ENCODE results near the gene TTPAL.

The TTPAL gene, protein sequence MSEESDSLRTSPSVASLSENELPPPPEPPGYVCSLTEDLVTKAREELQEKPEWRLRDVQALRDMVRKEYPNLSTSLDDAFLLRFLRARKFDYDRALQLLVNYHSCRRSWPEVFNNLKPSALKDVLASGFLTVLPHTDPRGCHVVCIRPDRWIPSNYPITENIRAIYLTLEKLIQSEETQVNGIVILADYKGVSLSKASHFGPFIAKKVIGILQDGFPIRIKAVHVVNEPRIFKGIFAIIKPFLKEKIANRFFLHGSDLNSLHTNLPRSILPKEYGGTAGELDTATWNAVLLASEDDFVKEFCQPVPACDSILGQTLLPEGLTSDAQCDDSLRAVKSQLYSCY

DNA sequence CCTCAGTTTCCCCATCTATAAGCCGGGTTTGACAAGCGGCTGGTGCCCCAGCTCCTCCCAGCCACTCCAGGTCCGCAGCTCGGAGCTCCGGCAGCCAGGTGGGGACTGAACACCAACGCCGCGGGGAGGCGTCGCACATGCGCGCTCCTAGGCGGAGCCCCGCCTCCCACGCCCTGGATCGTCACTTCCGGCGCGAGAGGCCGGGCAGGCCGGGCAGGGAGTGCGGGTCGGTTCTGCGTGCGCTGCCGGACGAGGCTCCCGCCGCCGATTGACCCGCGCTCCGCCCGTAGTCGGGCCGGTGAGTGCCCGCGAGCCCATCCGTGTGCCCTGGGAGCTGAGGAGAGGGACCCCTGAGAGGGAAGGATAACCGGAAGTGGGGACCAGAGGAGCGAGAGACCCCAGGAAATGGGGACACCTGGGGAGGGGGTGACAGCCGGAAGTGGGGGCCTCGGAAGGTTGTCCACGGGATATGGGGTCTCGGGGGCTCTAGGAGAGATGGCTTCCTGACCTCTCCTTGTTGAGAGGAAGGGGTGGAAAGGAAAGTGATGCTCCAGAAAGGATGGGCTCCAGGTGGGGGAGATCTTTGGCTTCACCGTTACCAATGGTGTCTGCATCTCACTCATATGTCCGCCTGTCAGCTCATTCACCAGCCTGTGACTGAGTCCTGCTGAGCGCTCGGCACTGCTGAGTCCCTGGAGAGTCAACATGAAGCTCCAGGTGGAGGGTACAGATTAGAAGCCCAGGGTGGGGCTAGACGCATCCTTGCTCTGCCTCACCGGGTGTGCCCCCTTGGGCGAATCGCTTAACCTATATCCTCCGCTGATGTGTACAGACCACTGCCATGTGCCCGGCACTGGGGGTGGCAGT is at the start of gene TTPAL:
Gene TTPAL (plus strand): TSS at position 181 of the 867 bp plus-strand sequence. CDS start 4,126 bp downstream, outside the sequence.
- DNase-seq, result peak; percentile 94

DNA sequence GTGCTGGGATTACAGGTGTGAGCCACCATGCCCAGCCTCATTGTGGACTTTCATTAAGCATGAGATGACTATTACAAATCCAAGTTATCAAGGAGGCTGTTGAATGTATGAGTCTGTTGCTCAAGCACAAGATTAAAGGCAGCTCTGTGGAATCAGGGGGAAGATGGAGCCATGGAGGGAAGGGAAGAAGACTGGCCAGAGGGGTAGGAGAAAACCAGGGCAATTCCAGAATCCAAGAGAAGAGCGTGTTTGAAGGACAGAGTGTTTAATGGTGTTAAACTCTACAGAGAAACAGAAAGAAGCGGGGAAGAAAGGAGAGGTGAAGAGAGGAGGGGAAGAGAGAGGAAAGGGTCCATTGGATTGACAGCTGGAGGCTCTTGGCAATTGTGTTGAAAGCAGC is 49.8 kb upstream of the TTPAL start:
- no peak for DNase-seq

DNA sequence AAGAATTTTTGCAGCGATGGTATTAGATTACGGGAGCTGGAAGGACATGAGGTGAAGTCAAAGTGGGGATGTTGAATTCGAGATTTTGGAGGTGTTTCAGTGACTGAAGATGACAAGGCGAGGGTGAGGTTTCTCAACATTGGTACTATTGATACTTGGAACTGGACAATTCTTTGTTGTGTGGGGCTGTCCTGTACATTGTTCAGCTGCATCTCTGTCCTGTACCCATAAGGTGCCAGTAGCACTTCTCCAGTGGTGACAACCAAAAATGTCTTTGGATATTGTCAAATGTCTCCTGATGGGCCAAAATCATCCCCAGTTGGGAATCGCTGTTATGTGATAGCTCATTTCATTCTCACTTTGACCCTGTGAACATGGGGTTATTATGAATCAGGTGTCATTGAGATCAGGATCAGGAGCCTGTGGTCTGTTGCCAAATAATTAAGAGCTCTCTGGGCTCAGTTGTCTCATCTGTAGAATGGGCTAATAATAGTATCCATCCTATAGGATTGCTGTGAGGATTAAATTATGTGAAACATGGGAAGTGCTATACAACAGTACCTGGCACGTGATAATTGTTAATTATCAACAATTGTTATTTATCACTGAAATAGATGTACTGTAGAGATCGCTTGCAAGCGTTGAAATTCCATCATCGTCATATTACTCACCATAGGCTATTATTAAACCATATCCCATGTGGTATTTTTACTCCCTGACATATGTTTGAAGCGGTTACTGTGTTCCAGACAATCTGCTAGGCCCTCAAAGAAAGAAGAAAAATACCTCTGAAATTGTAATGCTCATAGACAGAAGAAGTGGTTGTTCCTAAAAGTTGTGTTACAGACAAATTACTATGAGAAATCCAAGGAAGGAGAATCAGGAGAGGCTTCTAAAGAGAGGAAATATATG is 48.5 kb upstream of the TTPAL start:
- DNase-seq, result no peak

DNA sequence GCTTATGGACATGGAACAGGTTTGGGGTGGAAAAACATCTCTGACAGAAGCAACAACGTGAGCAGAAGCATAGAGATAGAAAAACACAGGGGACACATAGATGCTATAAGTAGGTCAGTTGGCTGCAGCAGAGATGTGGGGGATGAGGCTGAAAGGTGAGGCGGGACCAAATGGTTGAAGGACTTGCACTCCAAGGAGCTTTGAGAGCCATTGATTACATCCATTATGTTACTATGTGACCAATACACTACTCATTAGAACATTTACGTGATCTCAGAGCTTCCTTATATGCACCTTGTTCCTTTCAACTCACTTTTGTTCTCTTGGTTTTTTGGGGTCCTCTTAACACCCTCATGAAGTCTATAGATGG is 47.9 kb upstream of the TTPAL start:
- DNase-seq, result no peak

DNA sequence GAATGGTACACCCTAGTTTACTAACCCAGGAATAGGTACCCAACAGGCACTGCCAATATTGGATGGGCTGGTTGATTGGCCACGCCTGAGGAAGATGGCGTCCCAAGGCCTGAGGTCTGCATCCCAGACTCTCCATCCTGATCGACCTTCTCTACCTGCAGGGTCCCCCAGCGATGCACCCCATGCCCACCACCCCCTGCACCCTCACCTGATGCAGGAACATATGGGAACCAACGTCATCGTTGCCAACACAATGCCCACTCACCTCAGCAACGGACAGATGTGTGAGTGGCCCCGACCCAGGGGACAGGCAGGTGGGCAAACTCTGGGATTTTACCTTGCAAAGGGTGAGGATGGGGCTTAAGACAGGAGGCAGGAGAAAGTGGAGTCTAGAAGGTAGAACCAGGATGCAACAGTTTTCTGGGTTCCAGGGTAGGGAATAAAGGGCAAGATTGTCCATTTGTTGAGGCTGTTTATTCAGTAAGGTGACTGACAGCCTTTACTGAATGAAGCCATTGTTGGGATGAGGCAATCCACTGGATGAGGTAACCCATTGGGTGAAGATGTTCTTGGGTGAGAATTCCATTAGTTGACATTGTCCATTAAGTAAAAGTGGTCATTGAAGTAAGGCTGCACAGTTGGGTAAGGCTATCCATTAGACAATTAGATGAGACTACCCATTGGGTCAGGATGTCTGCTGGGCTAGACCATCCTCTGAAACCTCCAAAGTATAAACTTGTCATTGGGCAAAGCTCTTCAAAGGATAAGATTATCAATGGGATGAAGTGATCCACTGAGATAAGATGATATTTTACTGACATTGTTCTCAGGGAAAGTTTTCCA is 47.3 kb upstream of the TTPAL start:
- DNase-seq, result no peak

DNA sequence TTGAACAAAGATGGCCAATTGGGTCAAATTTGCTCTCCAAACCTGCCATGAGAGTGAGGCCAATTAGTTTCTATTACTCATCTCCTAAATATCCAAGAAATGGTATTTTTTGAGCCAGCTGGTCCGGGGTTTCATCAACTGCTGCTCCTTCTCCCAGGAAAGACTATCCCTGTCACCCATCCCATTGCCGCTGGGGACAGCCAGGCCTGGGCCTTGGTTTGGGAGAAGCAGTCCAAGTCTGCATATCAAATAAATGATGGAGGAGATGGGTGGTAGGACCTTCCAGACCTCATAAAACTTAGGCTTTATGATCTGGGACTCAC is 46.7 kb upstream of the TTPAL start:
- no peak for DNase-seq

DNA sequence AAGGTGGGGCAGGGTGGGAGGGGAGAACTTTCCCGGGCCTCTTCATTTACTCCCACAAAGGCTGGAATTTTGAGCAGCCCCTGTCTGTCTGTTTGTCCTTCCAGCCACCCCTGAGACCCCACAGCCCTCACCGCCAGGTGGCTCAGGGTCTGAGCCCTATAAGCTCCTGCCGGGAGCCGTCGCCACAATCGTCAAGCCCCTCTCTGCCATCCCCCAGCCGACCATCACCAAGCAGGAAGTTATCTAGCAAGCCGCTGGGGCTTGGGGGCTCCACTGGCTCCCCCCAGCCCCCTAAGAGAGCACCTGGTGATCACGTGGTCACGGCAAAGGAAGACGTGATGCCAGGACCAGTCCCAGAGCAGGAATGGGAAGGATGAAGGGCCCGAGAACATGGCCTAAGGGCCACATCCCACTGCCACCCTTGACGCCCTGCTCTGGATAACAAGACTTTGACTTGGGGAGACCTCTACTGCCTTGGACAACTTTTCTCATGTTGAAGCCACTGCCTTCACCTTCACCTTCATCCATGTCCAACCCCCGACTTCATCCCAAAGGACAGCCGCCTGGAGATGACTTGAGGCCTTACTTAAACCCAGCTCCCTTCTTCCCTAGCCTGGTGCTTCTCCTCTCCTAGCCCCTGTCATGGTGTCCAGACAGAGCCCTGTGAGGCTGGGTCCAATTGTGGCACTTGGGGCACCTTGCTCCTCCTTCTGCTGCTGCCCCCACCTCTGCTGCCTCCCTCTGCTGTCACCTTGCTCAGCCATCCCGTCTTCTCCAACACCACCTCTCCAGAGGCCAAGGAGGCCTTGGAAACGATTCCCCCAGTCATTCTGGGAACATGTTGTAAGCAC is 46.0 kb upstream of the TTPAL start:
- no peak for DNase-seq

DNA sequence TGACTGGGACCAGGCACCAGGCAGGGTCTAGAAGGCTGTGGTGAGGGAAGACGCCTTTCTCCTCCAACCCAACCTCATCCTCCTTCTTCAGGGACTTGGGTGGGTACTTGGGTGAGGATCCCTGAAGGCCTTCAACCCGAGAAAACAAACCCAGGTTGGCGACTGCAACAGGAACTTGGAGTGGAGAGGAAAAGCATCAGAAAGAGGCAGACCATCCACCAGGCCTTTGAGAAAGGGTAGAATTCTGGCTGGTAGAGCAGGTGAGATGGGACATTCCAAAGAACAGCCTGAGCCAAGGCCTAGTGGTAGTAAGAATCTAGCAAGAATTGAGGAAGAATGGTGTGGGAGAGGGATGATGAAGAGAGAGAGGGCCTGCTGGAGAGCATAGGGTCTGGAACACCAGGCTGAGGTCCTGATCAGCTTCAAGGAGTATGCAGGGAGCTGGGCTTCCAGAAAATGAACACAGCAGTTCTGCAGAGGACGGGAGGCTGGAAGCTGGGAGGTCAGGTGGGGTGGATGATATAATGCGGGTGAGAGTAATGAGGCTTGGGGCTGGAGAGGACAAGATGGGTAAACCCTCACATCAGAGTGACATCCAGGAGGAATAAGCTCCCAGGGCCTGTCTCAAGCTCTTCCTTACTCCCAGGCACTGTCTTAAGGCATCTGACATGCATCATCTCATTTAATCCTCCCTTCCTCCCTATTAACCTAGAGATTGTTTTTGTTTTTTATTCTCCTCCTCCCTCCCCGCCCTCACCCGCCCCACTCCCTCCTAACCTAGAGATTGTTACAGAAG is 45.2 kb upstream of the TTPAL start:
- DNase-seq, result no peak

DNA sequence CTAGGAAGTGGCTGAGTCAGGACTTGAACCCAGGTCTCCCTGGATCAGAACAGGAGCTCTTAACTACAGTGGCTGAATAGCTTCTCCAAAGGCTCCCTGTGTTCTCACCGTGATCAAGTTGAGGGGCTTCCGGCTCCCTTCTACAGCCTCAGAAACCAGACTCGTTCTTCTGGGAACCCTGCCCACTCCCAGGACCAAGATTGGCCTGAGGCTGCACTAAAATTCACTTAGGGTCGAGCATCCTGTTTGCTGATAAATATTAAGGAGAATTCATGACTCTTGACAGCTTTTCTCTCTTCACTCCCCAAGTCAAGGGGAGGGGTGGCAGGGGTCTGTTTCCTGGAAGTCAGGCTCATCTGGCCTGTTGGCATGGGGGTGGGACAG is 44.6 kb upstream of the TTPAL start:
- no peak for DNase-seq

DNA sequence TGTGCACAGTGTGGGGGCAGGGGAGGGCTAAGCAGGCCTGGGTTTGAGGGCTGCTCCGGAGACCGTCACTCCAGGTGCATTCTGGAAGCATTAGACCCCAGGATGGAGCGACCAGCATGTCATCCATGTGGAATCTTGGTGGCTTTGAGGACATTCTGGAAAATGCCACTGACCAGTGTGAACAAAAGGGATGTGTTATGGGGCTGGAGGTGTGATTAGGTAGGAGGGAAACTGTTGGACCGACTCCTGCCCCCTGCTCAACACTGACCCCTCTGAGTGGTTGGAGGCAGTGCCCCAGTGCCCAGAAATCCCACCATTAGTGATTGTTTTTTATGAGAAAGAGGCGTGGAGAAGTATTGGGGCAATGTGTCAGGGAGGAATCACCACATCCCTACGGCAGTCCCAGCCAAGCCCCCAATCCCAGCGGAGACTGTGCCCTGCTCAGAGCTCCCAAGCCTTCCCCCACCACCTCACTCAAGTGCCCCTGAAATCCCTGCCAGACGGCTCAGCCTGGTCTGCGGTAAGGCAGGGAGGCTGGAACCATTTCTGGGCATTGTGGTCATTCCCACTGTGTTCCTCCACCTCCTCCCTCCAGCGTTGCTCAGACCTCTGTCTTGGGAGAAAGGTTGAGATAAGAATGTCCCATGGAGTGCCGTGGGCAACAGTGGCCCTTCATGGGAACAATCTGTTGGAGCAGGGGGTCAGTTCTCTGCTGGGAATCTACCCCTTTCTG is 44.0 kb upstream of the TTPAL start:
- no peak for DNase-seq

DNA sequence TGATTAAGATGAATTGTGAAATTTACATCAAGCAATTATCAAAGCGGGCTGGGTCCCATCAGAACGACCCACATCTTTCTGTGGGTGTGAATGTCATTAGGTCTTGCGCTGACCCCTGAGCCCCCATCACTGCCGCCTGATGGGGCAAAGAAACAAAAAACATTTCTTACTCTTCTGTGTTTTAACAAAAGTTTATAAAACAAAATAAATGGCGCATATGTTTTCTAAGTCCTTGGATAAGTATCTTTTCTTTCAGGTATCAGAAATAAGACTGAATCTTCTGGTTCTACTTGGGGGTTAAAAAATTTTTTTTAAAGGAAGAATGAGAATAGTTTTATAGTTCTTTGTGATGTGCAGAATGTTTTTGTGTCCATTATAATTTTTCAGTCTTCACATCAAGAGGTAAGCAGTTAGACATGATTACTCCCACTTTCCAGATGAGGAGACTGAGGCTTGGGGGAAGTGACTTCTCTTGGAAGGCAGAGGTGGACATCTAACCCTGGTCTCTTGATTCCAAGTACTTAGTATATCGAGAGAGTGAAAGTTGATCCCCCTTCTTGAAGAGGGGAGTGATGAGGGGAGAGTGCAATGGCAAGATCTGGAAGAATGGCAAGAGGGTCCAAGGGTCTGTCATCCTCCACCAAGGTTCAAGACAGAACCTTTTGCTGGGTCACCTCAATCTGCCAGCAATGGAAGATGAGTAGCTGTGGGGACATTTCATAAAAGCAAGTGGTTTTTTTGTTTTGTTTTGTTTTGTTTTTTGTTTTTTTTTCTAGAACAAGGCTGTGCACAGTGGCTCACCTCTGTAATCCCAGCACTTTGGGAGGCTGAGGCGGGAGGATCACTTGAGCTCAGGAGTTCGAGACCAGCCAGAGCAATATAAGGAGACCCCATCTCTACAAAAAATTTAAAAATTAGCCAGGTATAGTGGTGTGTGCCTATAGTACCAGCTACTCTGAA is 42.8 kb upstream of the TTPAL start:
- no peak for DNase-seq

DNA sequence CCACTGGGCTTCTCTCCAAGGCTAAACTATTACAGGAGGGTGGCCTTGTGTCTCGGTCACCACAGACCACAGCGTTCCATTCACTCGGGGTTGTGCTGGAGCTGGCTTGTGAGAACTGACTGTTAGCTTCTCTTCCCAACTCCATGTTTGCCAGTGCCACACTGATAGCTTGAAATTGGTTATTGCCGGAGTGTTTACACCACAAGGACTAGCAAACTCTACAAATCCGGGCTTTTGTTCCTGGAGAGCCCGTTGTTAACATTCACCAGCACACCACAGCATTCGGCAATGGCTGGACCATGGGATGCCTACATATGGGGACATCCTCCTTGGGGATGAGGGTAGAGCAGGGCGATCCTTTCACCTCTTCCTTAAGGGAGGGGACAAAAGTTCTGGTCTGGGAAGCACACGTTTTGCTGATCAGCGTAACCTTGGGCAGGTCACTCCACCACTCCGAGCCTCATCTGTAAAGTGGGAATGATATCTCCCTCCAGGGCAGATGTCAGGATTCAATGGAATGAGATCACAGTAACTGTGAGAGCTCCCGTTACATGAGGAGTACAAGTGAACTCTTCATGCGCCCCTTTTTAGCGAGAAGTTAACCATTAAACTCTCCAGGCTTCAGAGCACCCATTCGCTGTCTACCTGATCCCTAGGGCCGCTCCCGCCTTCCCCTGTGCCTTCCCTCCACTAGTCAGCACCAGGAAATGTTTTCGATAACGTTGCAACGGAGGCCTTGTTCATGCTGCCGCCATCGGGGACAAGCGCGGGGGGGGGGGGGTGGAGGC is 41.7 kb upstream of the TTPAL start:
- no peak for DNase-seq

DNA sequence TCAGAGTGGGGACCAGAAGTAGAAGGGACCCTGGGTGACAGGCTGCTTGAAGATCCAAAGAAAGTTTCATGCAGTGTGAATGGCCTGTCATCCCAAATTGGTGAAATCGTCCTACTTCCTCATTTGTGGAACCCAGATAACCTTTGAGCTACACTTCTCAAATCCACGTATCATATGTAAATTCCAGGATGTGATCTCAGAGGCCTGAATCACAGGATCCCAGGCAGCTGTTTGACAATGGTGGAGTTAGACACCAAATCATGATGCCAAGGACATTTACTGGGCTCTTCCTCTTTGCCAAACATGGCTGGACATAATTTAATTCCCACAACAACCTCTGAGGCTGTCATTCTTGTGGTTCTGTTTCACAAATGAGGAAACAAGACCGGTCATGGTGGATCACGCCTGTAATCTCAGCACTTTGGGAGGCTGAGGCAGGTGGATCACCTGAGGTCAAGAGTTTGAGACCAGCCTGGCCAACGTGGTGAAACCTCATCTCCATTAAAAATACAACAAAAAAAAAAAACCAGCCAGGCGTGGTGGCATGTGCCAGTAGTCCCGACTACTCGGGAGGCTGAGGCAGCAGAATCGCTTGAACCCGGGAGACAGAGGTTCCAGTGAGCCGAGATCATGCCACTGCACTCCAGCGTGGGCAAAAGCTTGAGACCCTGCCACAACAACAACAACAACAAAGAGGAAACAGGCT is 39.9 kb upstream of the TTPAL start:
- no peak for DNase-seq

DNA sequence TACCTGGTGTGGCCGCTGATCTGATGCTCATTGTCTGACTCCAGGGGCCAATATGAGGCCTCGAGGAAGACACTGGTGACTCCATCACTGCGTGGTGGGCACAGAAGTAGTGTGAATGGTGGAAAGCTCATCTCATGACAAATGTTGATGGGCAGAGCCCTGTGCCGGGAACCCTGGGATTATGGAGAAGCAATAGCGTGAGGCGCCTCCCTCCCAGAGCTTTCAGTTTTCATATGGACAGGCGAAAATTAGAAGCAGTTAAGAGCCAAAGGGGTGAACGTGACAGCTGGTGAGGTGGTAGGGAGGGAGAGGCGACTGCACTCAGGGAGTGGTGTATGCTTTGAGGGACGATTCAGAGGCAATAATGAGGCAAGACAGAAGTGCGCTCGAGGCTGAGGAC is 39.3 kb upstream of the TTPAL start:
- DNase-seq, result no peak

DNA sequence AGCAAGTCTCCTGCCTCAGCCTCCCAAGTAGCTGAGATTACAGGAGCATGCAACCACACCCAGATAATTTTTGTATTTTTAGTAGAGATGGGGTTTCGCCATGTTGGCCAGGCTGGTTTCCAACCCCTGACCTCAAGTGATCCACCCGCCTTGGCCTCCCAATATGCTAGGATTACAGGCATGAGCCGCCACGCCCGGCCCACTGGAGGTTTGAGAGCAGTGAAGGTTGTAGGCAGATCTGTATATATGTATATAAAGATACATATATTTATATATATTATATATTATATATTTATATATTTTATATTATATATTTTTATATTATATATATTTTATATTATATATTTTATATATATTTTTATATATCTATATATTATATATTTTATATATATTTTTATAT is 38.2 kb upstream of the TTPAL start:
- DNase-seq, result no peak

DNA sequence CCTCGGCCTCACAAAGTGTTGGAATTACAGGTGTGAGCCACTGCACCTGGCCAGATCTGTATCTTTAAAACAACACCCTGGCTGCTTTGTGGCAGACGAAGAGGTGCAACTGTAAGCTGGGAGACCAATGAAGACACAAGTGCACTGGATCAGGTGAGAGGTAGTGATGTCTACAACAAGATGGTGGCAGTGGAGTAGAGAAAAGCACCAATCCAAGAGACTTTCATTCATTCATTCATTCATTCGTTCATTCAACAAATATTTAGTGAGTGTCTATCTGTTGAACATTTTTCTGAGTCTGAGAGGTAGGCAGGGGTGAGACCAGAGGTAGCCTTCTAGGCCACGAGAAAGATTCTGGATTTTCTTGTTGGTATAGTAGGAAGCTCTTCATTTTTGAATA is 36.9 kb upstream of the TTPAL start:
- DNase-seq, result no peak

DNA sequence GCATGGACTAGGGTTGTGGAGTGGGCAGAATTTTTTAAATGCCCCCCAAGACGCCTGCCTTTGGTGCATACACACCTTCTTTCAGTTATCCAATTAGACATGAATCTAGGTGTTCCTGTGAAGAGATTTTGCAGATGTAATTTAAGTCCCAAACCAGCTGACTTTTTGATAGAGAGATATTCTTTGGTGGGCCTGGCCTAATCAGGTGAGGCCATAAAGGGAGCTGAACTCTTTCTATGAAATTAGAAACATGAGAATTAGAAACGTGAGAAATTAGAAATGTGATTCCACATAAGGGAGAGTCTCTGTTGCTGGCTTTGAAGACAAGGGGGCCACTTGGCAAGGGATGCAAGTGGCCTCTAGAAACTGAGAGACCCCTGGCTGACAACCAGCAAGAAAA is 36.4 kb upstream of the TTPAL start:
- DNase-seq, result no peak
